Stimulated activated CD4-positive, alpha-beta T cell treated with anti-CD3 and anti-CD28 coated beads, TNF-alpha, amount 100 ng/mL, for 4 hours (primary cell): Measurements from ENCODE around the gene DNM3.

Experiments
- DNase-seq, 3 experiments: peaks; one replicate each; pipeline ENCODE4 v3.0.0-alpha.2; 2020; ENCODE audit warnings: low read depth in 3 of 3

The DNM3 gene

DNA sequence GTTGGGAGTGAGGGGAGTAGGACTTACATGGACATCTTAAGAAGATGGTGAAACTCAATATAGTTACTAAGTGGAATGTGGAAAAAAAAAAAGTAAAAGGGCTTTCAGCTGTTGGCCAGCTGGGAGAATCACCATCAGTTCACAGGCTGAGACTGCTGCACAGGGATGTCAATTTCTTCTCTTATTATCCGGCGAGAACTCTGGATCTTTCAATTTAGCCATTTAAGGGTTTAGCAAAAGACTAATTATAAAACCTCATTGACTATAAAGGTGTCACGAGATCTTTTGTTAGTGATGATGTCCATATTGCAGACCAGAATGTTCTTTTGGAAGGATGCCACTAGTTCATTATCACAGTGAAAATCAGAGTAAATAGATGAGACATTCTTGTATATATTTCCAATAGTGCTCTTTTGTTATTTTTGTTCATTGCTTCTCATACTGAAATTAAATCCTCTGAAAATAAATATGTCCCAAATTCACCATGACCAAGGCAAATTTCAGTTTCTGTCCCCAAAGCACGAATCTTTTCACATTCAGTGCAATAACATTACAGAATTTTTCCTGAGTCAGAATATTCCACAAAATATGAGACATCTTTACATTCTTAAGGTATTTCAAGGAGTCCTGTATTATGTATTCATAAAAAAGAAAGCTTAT, 266.1 kb downstream of the DNM3 start:
- no peak for DNase-seq

DNA sequence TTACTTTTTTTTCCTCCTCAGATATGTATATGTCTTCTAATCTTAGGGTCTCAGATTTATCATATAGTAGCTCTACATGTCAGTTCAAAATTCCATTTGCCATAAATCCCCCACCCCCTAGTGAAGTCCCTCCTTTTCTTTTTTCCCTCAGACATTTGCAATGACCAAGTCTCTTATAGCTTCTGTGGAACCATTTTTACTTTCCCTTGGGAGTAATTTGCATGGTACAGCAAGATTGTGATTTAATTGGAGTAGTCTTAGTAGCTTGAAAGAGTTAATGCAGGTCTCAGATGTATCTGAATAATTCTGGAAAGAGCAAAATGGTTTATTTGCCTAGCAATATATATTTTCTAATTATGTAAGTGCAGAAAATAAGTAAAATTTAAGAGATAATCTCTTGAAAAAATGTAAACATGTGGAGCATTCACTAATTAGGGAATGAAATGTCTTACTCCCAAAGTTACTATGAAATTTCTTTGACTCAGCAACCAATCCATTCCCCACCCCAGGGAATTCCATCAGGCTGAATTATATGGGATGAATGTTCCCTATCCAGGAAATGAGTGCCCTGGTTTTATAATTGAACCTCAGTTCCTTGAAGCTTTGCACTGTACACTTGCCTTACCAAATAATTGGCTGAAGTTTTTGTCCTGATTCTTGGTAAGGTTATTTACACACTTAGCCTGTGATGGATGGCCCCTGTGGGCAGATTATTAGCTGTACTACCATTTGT, 267.0 kb downstream of the DNM3 start:
- no peak for DNase-seq

- no peak for DNase-seq
These were observed 268.1 kb downstream of the DNM3 start for GRCh38 chr1:172109359-172109758.

GRCh38 chr1:172112576-172112975, 271.3 kb downstream of the DNM3 start:
- no peak for DNase-seq

DNA sequence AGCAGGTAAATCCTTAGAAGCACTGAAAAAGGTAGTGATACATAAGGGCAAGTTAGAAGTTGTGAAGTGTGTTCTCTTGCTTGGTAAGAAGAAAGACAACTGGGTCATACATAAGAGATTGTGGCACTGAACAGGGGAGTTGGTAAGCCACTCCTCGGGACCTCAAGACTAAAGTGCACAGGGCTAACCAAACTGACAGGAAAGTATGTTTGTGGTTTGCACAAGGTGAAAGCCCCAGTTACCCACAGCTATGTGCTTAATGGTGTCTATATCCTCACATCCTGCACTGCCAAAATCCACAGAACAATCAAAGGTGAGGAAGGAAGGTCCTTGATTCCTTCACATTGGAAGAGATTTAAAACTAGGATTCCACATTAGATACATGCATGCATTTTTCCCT, 276.5 kb downstream of the DNM3 start:
- DNase-seq: peak in 1 of 3 experiments; percentile 10

GRCh38 chr1:172118618-172119017, 277.3 kb downstream of the DNM3 start:
- no peak for DNase-seq

DNA sequence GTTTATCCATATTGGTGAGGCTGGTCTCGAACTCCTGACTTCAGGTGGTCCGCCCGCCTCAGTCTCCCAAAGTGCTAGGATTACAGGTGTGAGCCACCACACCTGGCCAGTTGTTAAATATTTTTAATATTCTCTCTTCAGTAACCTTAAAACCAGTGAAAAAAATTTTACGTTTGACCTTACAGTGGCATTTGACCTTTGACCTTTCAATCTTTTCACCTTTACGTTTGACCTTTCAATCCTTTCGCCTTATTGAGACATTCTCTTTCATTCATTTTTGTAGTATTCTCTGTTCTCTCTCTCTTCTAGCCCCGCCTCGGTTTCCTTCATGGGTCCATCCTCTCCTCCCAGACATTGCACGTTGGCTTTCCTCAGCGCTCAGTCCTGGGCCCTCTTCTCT, 277.9 kb downstream of the DNM3 start:
- DNase-seq: no peak

- no peak for DNase-seq
These were observed 279.1 kb downstream of the DNM3 start for GRCh38 chr1:172120381-172120780.

- DNase-seq: no peak
These were observed 279.9 kb downstream of the DNM3 start for GRCh38 chr1:172121081-172121717.

- DNase-seq: no peak
These were observed 281.1 kb downstream of the DNM3 start for GRCh38 chr1:172122381-172122780.

- no peak for DNase-seq
These were observed 284.0 kb downstream of the DNM3 start for GRCh38 chr1:172125250-172125649.

- no peak for DNase-seq
These were observed 284.6 kb downstream of the DNM3 start for GRCh38 chr1:172125812-172126430.

DNA sequence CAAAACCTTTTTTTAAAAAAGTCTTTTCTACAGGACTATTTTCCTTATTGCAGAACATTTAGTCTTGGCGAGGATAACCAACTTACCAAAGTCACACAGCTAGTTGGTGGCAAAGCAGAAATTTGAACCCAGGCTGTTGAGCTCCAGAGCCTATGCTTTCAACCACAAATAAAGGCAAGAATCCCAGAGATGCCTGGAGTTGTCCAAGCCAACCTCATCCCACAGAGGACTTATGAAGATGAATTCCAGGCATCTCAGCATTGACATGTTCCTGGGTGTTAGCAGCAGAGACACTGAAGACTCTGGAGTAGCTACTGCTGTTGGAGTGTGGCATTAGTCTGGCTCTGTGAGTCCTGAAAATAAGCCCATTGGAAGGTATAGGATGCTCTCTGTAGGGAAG, 291.5 kb downstream of the DNM3 start:
- DNase-seq: no peak

DNA sequence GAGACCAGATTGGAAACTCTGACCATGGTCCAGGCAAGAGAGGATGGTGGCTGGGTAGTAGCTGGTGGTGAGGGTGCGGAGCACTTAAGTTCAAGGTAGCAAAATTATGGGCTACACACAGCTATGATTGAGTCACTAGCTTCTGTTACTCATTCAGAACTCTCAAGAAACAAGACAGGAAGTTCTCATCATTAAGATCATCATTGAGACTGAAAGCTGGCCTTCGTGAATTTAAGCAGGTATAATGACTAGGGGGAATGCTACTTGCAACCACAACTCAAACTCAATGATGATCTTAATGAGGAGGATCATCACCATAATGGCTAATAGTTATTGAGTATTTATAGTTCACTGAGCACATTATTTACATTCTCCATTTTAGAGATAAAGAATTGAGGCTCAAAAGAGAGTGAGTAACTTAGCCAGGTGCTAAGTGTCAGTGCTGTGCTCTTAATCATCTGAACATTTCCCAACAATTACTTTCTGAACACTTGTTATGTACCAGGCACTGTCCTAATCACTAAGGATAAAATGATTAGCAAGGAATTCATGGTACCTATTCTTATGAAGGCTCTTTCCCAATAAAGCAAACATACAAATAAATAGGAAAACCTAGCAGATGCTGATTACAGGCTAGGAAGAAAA, 292.9 kb downstream of the DNM3 start:
- DNase-seq: no peak

DNA sequence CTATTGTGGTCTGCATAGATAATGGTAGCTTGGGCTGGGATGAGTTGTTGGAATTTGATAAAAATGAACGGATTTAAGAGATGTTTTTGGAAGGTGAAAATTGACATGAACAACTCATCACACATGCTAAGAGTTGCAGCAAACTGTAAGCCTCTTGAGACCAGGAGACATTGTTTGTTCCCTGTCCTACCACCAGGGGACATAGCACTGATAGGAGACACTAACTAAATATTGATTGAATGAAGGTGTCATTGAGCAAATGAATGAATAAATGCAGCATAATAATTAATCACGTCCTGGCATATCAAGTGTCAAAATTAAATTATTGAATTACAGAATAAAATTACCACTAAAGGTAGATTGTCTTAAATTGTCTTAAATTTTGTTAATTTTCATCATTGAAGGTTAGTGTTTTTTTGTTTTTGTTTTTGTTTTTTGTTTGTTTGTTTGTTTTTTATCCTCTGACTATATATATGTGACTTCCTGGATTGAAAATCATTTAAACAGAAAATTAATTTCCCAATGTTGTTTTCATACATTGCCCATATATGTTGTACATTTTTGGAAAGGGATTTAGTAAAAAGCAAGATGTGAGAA, 293.9 kb downstream of the DNM3 start:
- no peak for DNase-seq

GRCh38 chr1:172135978-172136610, 294.8 kb downstream of the DNM3 start:
- no peak for DNase-seq

- DNase-seq: no peak
These were observed 295.6 kb downstream of the DNM3 start for GRCh38 chr1:172136925-172137324.

DNA sequence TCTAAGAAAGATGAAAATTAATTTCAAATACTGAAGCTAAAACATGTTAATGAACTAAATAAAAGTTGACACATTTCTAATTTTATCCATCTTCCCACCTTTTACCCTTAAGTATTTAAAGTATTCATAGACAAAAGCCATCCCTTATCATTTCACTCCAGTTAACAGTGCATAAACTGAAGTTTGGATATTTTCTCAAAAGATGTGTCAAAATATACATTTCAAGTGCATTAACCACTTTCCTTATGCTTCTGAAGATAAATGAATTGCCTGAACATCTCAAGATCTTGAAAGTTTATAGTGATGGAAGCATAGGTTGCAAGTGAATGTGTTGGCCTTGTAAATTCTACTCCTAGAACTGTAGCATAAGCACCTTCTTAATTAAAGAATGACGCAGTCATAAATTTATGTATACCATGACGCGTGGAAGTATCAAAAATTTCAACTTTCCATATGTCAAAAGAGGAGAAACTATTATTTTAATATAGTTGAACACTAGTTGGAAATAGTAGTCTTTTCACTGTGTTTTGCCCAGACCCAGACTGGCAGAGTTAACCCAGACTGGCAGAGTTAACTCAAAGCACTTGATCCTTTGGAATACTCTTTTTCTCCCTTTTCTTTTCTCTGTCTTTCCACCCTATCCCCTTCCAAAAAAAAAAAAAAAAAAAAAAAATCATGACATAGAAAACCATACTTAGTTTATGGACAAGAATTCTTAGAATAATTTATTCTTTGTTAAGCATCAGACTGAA, 296.6 kb downstream of the DNM3 start:
- DNase-seq: no peak

DNA sequence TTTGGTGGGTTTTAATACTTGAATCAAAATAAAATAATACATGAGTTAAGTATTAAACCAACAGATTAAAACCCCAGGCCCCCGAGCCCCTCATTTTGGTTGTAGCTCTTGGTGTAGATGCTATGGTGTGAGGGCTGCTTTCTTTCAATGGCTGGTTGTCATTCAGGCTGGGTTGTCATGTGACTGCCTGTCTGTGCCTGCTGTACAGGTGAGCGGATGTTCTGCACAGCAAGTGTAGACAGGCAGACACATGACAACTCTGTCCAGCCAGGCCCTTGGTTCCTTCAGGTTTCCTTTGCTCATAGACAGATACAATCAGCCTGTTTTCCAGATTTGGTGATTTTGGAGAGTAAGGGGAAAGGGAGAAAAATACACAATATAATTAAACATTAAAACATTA, 297.3 kb downstream of the DNM3 start:
- DNase-seq: no peak

GRCh38 chr1:172139196-172139595, 297.9 kb downstream of the DNM3 start:
- no peak for DNase-seq

DNA sequence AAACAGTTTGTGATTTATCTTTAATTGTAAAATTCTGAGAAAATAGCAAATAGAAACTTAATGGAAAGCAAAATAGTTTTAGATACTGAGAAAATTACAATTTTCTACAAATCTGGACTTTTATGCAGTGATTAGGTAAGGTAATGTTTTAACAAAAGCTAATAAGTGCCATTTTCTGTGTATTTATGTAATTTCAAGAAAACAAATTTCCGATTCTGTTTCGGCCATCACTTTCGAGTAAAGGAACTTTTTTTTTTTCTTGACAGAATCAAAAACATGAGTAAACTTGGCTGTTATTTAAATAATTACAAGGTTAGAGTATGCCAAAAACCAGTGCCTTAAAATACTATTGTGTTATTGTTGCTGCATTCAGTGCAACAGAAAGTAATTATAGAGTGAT, 298.8 kb downstream of the DNM3 start:
- no peak for DNase-seq
